ENCODE results near the gene CFAP52.

- TF ChIP-seq CTCF (IDR thresholded peaks at IDR 0.05; ENCODE audit: insufficient read depth, low read length, poor library complexity, severe bottlenecking), result no peak
- no peak for TF ChIP-seq EZH2phosphoT487 (conservative IDR thresholded peaks at IDR 0.05; ENCODE audit: low read length)
These were observed 40.4 kb upstream of the CFAP52 start for GRCh38 chr17:9536061-9536460.
